HepG2 (cell line): ENCODE results near the gene OBP2A. TPM values are rescaled to one million over a fixed set of nuclear protein-coding genes. Genes with fewer than 3 reads are reported as not detected.
A peak's percentile ranks its signal among the peaks of the same experiment; 100 is the strongest.

ENCODE experiments used
- ELF4 ChIP-seq: sonication (generic); formaldehyde crosslinking; IDR thresholded peaks from 2 replicates; pipeline ENCODE4 v1.5.0; 2020; ENCODE audit warnings: missing genetic modification reagents, mild to moderate bottlenecking, moderate library complexity, borderline replicate concordance
- FOXK1 ChIP-seq: sonication (generic); formaldehyde crosslinking; IDR thresholded peaks from 2 replicates; pipeline ENCODE4 v1.4.0; 2020; ENCODE audit warnings: low read depth, missing genetic modification reagents, borderline replicate concordance
- FOXM1 ChIP-seq: sonication (generic); formaldehyde crosslinking; IDR thresholded peaks from 2 replicates; pipeline ENCODE4 v1.5.0; 2020; ENCODE audit warnings: missing genetic modification reagents
- HDAC1 ChIP-seq: sonication (generic); formaldehyde crosslinking; IDR thresholded peaks from 2 replicates; pipeline ENCODE4 v1.5.1; 2020; ENCODE audit warnings: mild to moderate bottlenecking, missing genetic modification reagents
- MXD1 ChIP-seq: sonication (generic); formaldehyde crosslinking; IDR thresholded peaks from 2 replicates; pipeline ENCODE4 v1.4.0; 2020; ENCODE audit warnings: mild to moderate bottlenecking, missing genetic modification reagents
- MYC ChIP-seq: sonication (generic); formaldehyde crosslinking; IDR thresholded peaks from 2 replicates; pipeline ENCODE4 v1.9.0; 2021; ENCODE audit warnings: missing genetic modification reagents, borderline replicate concordance
- NAIF1 ChIP-seq: sonication (generic); formaldehyde crosslinking; IDR thresholded peaks from 2 replicates; pipeline ENCODE4 v1.5.0; 2020; ENCODE audit warnings: mild to moderate bottlenecking, missing genetic modification reagents, borderline replicate concordance
- NPAS2 ChIP-seq: sonication (generic); formaldehyde crosslinking; IDR thresholded peaks from 2 replicates; pipeline ENCODE4 v1.8.0; 2022; ENCODE audit warnings: mild to moderate bottlenecking, missing genetic modification reagents, borderline replicate concordance
- REPIN1 ChIP-seq: sonication (generic); formaldehyde crosslinking; IDR thresholded peaks from 2 replicates; pipeline ENCODE4 v1.8.0; 2022; ENCODE audit warnings: missing genetic modification reagents, low read depth, mild to moderate bottlenecking, borderline replicate concordance
- TERF1 ChIP-seq: sonication (generic); formaldehyde crosslinking; IDR thresholded peaks from 2 replicates; pipeline ENCODE4 v1.8.0; 2022; ENCODE audit warnings: mild to moderate bottlenecking, missing genetic modification reagents, moderate library complexity
- TSC22D2 ChIP-seq: sonication (generic); formaldehyde crosslinking; IDR thresholded peaks from 2 replicates; pipeline ENCODE4 v1.5.1; 2020; ENCODE audit warnings: missing genetic modification reagents, mild to moderate bottlenecking, borderline replicate concordance
- ZBTB42 ChIP-seq: sonication (generic); formaldehyde crosslinking; IDR thresholded peaks from 2 replicates; pipeline ENCODE4 v1.5.0; 2020; ENCODE audit warnings: mild to moderate bottlenecking, missing genetic modification reagents
- ZNF549 ChIP-seq: sonication (generic); formaldehyde crosslinking; IDR thresholded peaks from 2 replicates; pipeline ENCODE4 v1.5.0; 2020; ENCODE audit warnings: missing genetic modification reagents
- ZNF646 ChIP-seq: sonication (generic); formaldehyde crosslinking; IDR thresholded peaks from 2 replicates; pipeline ENCODE4 v1.9.0; 2021; ENCODE audit warnings: mild to moderate bottlenecking, missing genetic modification reagents
- ZNF703 ChIP-seq: sonication (generic); formaldehyde crosslinking; IDR thresholded peaks from 2 replicates; pipeline ENCODE4 v1.5.1; 2020; ENCODE audit warnings: missing genetic modification reagents, mild to moderate bottlenecking, moderate library complexity, borderline replicate concordance
- polyA plus RNA-seq, 8 experiments: library from polyadenylated mRNA; depleted of rRNA in 3 of 8; stranded (reverse) in 7 of 8; unstranded in 1 of 8; fragments of >200 nt; fragmentation: Illumina TruSeq in 4 of 8; extraction: Trizol in 4 of 8; gene quantifications; 2 replicates each; pipeline versions ENCODE4 v1.2.1 to v1.2.3, GENCODE V29; 2011 to 2016; ENCODE audit warnings: low read depth in 4 of 8, missing spikeins in 1 of 8, mixed read lengths in 1 of 8; ENCODE audit not compliant: insufficient read depth in 1 of 8
- total RNA-seq, 5 experiments: library from RNA; depleted of rRNA; stranded (reverse); fragments of >200 nt; fragmentation: Illumina TruSeq; extraction: Trizol; gene quantifications; 2 replicates each; pipeline ENCODE4 v1.2.3, GENCODE V29; 2016; ENCODE audit warnings: low read depth in 1 of 5
- TF ChIP-seq, protein P1 (sequence below): sonication (generic); formaldehyde crosslinking; conservative IDR thresholded peaks from 2 replicates; pipeline ENCODE4 v1.4.0; 2020; ENCODE audit warnings: missing genetic modification reagents

OBP2A gene
- total and polyA plus RNA-seq, 2 of the 13 experiments (the other 11 are each of a cell fraction or from before 2014, with no cell fraction given), result 0.32 TPM; not detected in 1

GRCh38 chr9:135499326-135500070 lies 46.4 kb upstream of the OBP2A start (continued):
- no peak for TF ChIP-seq TERF1 (CRISPR knock-in tag)
- TF ChIP-seq MYC (CRISPR knock-in tag), result peak; percentile 69; the same call in 1 of the 2 replicates
- TF ChIP-seq ELF4, result no peak
- TF ChIP-seq ZNF703, result no peak
- peak; percentile 53; the same call in 1 of the 2 replicates for TF ChIP-seq REPIN1 (CRISPR knock-in tag)
- no peak for TF ChIP-seq FOXM1 (CRISPR knock-in tag)
- 0 out of 2 replicates have a peak, but pooled peaks have one; percentile 42 for TF ChIP-seq ZBTB42 (CRISPR knock-in tag)
- TF ChIP-seq ZNF549 (CRISPR knock-in tag), result no peak
- 0 out of 2 replicates have a peak, but pooled peaks have one; percentile 14 for TF ChIP-seq FOXK1 (CRISPR knock-in tag)
- TF ChIP-seq MXD1 (CRISPR knock-in tag), result peak; percentile 75; the same call in 1 of the 2 replicates
- peak; percentile 92 for TF ChIP-seq HDAC1
- TF ChIP-seq NAIF1 (CRISPR knock-in tag), result no peak
- no peak; the same call in 1 of the 2 replicates for TF ChIP-seq TSC22D2 (CRISPR knock-in tag)
- TF ChIP-seq, protein P1, sequence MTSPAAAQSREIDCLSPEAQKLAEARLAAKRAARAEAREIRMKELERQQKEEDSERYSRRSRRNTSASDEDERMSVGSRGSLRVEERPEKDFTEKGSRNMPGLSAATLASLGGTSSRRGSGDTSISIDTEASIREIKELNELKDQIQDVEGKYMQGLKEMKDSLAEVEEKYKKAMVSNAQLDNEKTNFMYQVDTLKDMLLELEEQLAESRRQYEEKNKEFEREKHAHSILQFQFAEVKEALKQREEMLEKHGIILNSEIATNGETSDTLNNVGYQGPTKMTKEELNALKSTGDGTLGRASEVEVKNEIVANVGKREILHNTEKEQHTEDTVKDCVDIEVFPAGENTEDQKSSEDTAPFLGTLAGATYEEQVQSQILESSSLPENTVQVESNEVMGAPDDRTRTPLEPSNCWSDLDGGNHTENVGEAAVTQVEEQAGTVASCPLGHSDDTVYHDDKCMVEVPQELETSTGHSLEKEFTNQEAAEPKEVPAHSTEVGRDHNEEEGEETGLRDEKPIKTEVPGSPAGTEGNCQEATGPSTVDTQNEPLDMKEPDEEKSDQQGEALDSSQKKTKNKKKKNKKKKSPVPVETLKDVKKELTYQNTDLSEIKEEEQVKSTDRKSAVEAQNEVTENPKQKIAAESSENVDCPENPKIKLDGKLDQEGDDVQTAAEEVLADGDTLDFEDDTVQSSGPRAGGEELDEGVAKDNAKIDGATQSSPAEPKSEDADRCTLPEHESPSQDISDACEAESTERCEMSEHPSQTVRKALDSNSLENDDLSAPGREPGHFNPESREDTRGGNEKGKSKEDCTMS (CRISPR knock-in tag), result no peak
- TF ChIP-seq ZNF646, result no peak
- no peak for TF ChIP-seq NPAS2 (CRISPR knock-in tag)
